Measurements from ENCODE around the gene SLC35F3.
"Not testable (repeated sequence)": the region's sequence is repeated elsewhere in the genome, so short reads cannot be mapped to it uniquely, and the experiment has no call there.

Gene SLC35F3

DNA sequence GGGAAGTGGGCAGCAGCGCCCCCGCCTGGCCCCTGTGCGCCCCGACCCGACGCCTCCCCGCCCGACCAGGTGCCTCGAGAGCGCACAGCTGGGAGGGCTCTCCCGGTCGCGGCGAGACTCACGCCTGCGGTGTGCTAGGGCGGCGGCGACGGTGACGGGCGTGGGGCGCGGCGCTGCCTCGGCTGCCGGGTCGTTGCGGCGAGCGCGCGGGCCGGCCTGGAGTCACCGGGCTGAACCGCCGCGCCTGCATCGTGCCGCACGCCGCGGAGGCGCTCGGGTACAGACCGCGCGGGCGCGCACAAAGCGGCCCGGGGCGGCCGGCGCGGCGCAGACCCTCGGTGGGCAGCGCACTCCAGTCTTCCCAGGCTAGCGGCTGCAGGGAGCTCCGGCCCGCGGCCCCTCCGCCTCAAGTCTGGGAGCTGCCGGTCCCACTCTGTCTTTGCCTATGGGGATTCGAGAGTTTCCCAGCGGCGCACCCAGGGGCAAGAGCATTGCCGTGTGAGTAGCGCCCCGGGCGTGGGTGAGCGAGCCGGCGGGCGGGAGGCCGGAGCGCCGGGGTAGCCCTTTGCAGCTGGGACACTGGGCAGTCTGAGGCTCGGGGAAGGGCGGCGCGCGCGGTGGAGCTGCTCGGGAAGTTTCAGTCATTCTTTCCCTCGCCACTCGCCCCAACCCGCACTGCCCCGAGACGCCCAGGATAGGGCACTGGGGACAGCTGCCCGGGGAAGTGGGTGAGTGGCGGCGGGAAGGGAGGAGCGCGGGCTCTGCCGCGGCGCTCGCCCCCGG is at the start of gene SLC35F3:
Gene SLC35F3, plus strand, starts transcription at position 44 of the 783 bp plus-strand sequence.
- no peak for DNase-seq (ENCODE audit: low read depth)

DNA sequence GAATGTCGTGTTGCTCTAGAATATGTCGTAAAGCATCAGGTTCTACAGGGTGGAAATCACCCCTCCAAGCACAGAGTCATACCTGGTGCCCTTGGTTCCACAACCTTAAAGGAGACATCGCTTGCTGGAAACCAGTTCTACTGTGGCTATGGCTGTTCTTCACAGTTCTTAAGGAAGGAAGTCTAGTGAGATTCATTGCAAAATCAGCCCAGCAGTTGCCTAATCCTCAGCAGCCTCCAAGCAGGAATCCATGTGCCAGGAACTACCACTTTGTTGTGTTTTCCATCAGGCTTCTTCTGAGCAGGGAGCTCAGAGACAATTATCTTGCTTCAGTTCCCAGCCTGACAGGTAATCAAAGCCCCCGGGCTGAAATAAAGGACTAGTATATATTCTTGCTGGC is 45.0 kb upstream of the SLC35F3 start:
- DNase-seq (ENCODE audit: low read depth) = no peak

DNA sequence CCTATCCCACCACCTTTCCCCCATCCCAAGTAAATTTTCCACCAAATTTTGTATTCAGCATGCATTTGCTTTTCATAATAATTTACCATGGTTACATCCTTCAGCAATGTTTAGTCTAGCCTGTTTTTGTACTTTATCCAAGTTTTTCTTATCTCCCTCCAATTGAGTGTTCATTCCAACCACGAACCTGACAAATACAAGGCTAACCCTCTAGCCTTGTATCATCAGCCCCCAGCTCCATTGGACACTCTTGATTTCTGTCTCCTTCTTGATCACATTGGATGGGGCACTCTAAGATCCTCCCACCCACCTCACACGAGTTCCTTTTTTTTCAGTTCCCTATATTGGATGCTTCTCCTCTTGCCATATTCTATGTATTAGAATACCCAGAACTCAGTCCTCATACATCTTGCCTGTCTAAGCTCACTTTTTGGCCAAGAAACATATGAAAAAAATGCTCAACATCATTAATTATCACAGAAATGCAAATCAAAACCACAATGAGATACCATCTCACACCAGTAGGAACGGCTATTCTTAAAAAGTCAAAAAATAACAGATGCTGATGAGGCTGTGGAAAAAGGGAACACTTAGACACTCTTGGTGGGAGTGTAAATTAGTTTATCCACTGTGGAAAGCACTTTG is 40.5 kb upstream of the SLC35F3 start:
- no peak for DNase-seq (ENCODE audit: low read depth)

DNA sequence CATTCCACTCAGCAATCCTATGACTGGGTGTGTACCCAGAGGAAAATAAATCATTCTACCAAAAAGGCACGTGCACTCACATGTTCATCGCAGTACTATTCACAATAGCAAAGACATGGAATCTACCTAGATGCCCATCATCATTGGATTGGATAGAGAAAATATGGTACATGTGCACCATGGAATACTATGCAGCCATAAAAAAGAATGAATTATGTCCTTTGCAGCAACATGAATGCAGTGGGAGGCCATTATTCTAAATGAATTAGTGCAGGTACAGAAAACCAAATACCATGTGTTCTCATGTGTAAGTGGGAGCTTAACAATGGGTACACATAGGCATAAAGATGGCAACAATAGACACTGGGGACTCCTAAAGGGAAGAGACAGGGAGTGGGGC is 39.9 kb upstream of the SLC35F3 start:
- no peak for DNase-seq (ENCODE audit: low read depth)

DNA sequence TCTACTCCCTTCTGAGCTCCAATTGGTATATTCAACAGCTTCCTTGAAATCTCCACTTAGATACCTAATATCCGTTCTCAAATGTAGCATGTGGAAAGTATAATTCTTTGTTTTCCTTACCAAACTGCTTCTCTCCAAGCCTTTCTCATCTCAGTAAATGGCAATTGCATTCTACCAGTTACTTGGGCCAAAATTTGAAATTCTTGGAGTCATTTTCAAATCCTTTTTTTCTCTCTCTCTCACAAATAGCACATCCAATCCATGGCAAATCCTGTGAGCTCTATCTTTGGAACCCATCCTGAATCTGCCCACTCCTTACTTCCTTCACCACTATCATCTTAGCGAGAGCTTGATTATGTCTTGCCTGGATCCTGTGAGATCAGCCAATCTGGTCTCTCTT is 39.3 kb upstream of the SLC35F3 start:
- DNase-seq (ENCODE audit: low read depth) = no peak

DNA sequence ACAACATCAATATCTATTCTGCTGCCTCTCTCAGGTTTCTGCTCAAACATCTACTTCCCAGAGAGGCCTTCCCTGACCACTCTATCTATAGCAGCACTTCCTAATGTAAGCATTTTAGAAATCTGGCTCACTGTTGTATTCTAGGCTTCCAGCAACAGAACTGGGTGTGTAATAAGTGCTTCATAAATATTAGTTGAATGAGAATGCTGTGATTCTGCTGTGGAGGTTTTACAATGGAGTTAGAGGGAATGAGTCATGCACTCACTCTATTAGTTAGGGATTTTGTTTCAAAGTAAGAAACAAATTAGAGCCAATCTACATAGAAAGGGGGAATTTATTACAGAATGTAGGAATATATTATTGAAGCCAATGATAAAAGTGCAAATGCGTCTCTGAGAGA is 38.6 kb upstream of the SLC35F3 start:
- no peak for DNase-seq (ENCODE audit: low read depth)

DNA sequence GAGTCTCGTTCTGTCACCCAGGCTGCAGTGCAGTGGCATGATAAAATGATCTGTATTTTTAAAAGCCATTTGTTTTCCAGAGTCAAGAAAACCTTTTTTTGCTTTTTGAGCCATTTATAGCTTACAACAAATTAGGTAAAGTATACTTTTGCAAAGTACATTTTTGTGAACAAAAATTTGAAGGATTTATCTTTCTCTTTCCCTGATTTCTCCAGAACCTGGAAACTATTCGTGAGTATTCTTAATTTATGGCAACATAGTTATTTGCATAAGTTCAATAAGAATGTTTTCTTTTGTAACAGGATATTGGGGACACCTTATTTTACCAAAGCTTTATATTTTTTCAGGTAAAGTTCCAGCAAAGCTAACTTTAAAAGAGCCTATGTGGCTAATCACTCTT is 37.4 kb upstream of the SLC35F3 start:
- DNase-seq (ENCODE audit: low read depth) = no peak

DNA sequence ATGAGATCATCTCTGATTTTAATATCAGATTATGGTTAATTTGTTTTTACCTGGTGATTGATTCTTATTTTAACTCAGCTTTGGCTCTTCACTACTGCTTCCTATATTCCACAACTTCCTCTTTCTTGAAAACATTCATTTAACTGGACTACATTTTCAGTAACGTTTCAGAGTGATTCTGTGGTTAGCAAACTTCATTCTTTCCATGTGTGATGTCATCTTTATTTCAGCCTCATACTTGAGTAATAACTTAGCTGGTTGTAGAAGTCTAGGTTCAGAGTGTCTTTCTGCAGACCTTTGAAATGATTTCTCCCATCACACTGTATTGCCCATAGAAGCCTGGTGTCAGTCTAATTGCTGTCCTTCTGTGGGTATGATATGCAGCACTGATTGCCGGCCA is 36.0 kb upstream of the SLC35F3 start:
- DNase-seq (ENCODE audit: low read depth) = no peak

DNA sequence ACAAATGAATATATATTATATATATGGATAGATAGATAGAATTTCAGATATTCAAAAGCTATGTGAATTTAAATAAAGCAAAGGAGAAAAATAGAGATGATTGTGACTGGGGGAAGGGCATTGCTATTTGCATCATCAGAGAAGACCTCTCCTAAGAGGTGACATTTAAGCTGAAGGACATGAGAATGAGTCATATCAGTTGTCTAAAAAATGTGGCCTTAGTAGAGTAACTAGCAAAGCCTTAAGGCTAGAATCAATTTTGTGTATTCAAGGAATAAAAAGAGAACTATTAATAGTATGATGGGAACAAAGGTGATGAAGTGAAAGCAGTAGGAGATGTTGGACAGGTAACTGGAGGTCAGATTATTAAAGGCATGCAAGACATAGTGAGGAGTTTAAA is 34.8 kb upstream of the SLC35F3 start:
- no peak for DNase-seq (ENCODE audit: low read depth)

DNA sequence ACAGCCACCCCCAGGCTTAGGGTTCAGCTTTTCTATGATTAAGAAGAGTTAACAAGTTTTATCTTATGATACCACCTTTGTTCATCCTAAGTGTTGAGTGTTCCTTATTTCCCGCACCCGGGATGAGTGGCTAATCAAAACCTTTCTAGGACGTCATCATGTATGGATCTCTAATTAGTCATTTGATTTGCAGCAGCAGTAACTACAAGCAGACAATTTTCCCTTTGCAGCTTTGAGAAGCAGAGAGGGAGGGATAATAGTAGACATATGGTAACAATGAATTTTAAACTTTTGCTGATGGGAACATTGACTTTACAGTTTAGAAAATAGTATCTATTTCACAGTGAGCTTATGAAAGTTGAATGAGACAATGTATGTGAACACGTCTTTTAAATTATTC is 30.8 kb upstream of the SLC35F3 start:
- no peak for DNase-seq (ENCODE audit: low read depth)

DNA sequence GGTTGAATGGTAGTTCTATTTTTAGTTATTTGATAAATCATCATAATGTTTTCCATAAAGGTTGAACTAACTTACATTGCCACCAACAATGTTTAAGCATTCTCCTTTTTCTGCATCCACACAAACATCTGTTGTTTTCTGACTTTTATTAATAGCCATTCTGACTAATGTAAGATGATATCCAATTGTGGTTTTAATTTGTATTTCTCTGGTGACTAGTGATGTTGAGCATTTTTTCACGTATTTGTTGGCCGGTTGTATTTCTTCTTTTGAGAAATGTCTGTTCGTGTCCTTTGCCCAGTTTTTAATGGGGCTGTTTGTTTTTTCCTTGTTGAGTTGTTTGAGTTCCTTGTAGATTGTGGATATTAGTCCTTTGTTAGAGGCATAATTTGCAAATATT is 24.6 kb upstream of the SLC35F3 start:
- no peak for DNase-seq (ENCODE audit: low read depth)

DNA sequence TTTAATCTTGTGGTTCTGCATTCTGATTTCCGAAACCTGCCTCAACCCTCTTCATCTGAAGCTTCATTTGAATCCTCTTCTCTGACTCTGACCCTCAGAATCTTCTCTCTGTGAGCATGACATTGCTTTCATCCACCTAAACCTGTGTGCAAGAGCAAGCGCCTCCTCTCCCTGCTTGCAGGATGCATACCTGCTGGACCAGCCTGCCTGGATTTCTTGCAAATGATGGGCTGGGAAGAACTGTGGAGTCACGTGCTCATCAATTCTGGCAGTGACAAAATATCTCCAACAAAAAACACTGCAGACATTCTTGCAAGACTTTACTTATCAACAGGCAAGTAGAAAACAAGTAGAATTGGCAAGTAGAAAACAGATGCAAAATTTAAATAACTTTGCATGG is 20.8 kb upstream of the SLC35F3 start:
- DNase-seq (ENCODE audit: low read depth) = no peak

DNA sequence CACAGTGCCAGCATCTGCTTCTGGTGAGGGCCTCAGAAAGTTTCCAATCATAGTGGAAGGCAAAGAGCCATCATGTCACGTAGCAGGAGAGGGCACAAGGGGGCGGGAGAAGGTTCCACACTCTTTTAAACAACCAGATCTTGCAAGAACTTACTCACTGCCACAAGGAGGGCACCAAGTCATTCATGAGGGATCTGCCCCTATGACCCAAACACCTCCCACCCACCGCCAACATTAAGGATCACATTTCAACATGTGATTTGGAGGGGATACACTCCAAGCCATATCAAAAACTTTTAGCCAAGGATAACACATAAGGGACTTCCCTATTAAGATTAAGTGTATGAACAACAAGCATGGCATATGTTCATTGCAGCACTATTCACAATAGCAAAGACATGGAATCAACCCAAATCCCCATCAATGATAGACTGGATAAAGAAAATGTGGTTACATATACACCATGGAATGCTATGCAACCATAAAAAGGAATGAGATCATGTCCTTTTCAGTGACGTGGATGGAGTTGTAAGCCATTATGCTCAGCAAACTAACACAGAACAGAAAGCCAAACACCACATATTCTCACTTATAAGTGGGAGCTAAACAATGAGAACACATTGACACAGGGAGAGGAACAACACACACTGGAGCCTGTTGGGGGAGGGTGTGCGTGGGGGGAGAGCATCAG is 19.9 kb upstream of the SLC35F3 start:
- no peak for DNase-seq (ENCODE audit: low read depth)

DNA sequence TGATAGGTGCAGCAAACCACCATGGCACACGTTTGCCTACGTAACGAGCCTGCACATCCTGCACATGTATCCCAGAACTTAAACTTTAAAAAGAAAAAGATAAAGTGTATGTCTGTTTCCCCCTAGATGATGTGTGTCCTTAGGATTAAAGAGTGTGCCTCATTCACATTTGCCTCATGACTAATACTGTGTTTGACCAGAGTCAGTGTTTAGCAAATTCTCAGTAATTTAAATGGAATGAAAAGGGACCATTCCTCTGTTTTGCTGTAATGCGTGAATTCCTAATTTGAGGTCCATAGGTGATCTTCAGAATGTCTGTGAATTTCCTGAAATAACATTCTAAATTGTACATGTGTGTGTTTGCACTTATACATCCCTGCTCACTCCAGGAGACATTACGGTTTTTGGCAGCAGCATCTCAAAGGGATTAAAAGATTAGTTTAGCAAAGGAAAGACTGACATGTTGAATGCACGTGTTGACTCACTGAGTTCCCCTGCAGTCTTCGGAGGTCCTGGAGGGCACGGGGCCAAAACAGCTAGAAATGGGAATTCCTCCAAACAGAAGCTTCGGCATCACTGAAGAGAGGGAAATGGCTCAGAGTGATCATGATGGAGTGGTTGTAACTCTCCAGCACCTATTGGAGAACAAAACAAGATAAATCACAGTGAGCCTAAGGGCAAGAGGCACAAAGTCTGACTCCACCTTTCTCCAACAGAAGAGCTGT is 19.1 kb upstream of the SLC35F3 start:
- DNase-seq (ENCODE audit: low read depth) = no peak

DNA sequence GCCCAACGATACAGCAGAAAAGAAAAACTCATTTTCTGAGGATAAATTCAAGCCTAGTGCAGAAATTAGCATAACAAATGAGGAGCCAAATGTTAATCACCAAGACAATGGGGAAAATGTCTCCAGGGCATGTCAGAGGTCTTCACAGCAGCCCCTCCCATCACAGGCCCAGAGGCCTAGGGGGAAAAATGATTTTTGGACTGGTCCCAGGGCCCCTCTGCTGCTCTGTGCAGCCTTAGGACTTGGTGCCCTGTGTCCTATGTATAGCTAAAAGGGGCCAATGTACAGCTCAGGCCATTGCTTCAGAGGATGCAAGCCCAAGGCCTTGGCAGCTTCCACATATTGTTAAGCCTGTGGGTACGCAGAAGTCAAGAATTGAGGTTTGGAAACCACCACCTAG is 13.3 kb upstream of the SLC35F3 start:
- not testable (repeated sequence) for DNase-seq (ENCODE audit: low read depth)

DNA sequence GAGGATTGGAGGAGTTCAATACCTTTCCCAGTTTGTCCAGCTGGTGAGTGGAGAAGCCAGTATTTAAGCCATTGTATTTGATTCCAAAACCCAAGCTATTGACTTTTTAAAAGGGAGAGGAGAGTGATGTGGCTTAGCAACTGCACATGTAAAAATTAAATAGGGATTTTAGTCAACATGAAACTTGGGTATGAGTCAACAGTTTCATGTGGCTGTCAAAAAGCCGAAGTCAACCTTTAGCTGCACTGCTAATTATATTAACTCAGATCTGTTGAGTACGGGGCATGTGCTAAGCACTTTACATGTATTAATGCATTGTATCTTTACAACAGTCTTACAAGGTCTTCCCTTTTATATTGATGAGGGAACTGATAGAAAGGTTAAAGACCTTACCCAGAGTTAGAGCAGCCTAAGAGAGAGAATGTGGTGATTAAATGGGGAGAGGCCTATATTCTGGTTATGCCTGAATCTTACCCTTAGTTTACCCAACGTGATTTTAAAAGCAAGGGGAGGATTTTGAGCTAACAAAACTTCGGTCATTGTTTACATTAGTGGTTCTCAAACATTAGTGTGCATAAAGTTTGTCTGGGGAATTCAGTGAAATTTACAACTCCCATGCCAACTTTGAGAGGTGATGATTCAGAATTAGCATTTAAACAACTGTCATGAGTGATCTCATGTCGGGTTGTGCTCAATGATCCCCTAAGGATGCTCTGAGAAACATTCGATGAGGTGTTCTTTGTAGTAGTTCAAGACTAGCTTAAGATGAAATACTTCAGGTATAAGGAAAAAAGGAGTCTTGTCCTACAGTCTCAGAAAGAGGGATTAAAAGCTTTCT is 6.9 kb upstream of the SLC35F3 start:
- no peak for DNase-seq (ENCODE audit: low read depth)

DNA sequence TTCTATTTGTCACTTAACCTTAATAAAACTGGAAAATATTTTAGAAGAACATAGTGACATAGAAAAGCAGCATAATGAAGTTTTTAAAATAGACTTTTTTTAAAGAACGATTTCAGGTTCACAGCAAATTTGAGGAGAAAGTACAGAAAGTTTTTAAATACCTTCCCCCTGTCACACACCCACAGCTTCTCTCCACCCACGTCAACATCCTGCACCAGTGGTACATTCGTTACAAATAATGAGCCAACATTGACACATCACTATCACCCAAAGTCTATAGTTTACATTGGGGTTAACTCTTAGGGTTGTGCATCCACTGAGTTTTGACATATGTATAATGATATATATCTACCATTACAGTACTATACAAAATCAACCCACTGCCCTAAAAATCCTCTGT is 3.0 kb upstream of the SLC35F3 start:
- no peak for DNase-seq (ENCODE audit: low read depth)

DNA sequence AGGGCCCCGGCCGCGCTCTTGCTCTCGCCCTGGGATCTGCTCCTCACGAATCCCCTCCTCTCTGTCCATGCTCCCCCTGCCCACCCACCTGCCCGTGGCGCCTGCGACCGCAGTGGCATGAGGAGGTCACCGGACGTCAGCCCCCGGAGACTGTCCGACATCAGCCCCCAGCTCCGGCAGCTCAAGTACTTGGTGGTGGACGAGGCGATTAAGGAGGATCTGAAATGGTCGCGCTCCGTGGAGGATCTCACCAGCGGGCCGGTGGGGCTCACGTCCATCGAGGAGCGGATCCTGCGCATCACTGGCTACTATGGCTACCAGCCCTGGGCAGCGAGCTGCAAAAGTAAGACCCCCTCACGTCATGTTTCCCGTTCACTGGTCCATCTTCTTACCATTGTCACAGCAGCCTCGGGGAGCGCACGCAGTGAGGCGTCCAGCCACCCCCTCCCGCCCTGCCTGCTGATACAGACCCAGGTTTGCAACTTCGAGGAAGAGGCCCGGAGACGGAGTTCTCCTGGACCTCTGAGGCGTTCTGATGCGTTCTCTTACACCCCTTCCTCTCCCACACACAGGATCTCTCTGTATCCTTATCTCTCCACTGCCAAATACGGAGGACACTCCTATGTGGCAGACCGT is 1.1 kb downstream of the SLC35F3 start:
- DNase-seq (ENCODE audit: low read depth) = no peak

DNA sequence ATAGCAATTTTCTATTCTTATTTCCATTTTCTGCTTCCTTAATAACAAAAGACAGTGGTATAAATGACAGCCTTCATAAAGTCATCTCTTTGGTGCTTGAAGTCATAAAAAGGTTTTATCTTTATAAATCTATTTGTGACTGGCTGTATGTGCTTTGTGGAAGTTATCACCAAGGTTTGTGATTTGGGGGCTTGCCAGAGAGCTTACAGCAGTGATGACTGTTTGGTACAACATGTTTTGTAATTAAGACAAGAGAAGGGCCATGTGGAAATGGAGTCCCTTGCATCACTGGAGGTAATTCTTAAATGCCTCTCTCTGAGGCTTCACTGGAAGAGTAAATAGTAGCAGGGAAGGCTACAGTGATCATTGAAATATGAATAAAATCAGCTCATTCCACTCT is 2.7 kb downstream of the SLC35F3 start:
- no peak for DNase-seq (ENCODE audit: low read depth)

DNA sequence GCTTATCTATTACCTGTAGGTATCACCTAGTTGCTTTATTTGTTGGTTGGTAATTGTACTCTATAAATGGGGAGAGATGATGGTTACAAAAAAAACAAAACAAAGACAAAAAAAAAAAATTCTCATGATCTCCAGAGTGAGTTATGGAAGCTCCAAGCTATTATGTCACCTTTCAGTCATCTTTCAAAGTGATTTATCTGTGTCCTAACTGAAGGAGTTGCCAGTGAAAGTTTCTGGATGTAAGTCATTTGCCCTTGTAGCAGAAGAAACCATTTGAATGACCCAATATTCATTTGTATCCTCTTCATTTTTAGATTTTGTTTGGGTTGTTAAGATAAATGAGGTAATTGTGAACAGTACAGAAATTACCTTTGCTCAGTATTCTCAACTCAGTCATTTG is 3.6 kb downstream of the SLC35F3 start:
- DNase-seq (ENCODE audit: low read depth) = no peak

DNA sequence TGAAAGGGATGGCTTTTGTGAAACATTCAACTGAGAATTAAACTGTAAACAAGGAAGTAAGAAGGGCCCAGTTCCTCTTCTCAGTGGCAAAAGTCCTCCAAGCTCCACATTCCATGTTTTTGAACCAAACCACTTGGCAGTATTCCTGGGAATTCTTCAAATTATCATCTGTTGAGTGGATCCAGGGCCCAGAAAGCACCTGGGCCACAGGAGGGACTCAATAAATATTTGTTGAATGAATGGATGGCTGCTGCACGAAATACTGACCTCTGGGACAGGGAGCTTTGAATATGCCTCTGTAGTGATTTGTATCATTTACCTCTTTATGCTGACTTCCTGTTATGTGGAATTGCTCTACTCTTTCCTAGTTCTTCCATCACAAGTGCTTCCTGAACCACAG is 4.7 kb downstream of the SLC35F3 start:
- DNase-seq (ENCODE audit: low read depth) = no peak

All from activated T-cell treated with anti-CD3 and anti-CD28 coated beads for 24 hours (primary cell).